Motor neuron (in vitro differentiated cells): ENCODE results near the gene TBCK. TPM values are rescaled to one million over a fixed set of nuclear protein-coding genes. Genes with fewer than 3 reads are reported as not detected.
"Not testable (repeated sequence)": the region's sequence is repeated elsewhere in the genome, so short reads cannot be mapped to it uniquely, and the experiment has no call there.

Experiments
- ATAC-seq, 8 experiments: fragments of 200-7000 bp; cut with Tn5 transposase; replicated peaks in 6 of 8; 2 replicates each; pipeline ENCODE4 v1.8.0; 2021; ENCODE audit warnings: mild to moderate bottlenecking in 8 of 8, moderate library complexity in 8 of 8
- H3K27ac ChIP-seq, 2 donors: fragments of 250-450 bp; sonication (Bioruptor Pico); 2 replicates each; pipeline ENCODE4 v1.9.0; 2021; ENCODE audit warnings: antibody characterized with exemption in 2 of 2, mild to moderate bottlenecking in 2 of 2, moderate library complexity in 1 of 2
- H3K4me1 ChIP-seq, 2 donors: fragments of 250-450 bp; sonication (Bioruptor Pico); replicated peaks in 1 of 2; 2 replicates each; pipeline ENCODE4 v1.6.1; 2021; ENCODE audit warnings: antibody characterized with exemption in 2 of 2, mild to moderate bottlenecking in 2 of 2, moderate library complexity in 1 of 2
- H3K4me3 ChIP-seq, 5 donors: fragments of 250-450 bp; sonication (Bioruptor Pico); 2 replicates each; pipeline ENCODE4 v1.9.0; 2021; ENCODE audit warnings: antibody characterized with exemption in 5 of 5, mild to moderate bottlenecking in 5 of 5, moderate library complexity in 4 of 5
- WGBS, 10 experiments: fragments of 450-650 bp; shearing (Covaris generic); methylation state at CpG; one replicate each; pipeline ENCODE4 v1.0.0; 2022; 5-methylcytosine and 5-hydroxymethylcytosine counted together
- in situ Hi-C, 9 experiments: fragments of 400-800 bp; cut with MboI; loops; one replicate each; pipeline ENCODE4 v1.15.0; 2021; ENCODE audit warnings: low sequenced_read_pairs in 9 of 9, low pct_unique_long_range_greater_than_20kb in 2 of 9; ENCODE audit not compliant: unreplicated experiment in 9 of 9
- total RNA-seq, 8 experiments: library from RNA; unstranded; fragments of 300-600 nt; gene quantifications; 2 replicates each; pipeline versions ENCODE4 v1.2.3 to v1.2.4, GENCODE V29; 2022

The TBCK gene
- total RNA-seq, 8 experiments from 2014 or later, result 26.1 to 57.4 (median 38.4) TPM

DNA sequence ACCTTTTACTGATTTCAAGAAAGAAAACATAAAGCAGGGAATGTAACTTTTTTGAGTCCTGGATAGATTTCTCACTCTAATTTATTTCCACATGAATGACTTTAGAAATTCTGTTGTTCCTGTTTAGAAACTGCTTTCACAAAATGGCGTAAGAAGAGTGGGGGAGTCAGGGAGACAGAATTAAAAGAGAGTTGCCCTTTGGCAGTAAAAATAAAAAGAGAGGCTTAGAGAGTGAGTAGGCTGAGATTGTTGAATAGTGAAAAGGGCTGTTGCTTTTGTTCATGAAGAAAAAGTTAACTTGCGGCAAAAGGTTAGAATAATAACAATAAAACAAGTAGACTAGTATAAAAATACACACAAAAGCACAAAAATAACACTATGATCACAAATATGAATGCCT, 166.1 kb downstream of the TBCK start:
- no peaks in the 10 kb centered on the region for H3K4me1 ChIP-seq
- no peak overlapping the region for H3K4me3 ChIP-seq
- no peak overlapping the region for H3K27ac ChIP-seq
- in situ Hi-C loops, result no loop called here
- ATAC-seq, result peak in 1 of 8 experiments; percentile 24
- WGBS, 10 experiments, result 25 to 100% (median 84%) methylated on average over 2 of the region's 2 CpGs

DNA sequence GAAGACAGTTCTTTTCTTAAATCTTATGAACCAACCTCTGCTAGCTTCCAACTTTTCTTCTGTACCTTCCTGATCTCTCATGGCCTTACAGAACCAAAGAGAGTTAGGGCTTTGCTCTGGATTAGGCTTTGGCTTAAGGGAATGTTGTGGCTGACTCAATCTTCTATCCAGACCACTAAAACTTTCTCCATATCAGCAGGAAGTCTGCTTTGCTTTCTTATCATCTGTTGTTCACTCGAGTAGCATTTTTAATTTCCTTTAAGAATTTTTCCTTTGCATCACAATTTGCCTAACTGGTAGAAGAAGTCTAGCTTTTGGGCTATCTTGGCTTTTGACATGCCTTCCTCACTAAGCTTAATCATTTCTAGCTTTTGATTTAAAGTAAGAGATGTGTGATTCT, 167.0 kb downstream of the TBCK start:
- WGBS, 10 experiments, result 73 to 100% (median 88%) methylated on average over 1 of the region's 1 CpG; no CpG with 5 or more reads in 1 of the 10 experiments
- no peak for ATAC-seq
- in situ Hi-C loops, result no loop called here

DNA sequence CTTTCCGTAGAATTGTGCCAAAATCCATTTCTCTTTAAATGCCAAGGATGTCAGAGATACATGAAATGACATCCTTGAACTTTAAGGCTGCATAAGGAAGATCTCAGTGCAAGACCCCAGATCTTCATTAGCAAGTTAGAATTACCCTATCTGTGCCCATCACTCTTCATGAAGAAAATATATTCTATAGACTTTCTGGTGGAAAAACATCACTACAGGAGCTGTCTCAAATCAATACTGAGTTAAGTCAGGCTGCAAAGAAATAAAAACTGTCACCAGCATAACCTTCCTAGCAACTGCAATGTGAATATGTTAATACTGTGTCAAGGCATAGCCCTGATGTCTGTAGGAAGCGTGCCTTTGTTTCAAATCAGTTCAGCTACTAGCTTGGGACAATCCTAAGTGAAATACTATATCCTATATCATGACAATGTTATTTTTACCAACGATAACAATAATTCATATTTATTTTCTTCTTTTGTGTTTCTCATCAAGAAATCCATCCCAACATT, 173.3 kb downstream of the TBCK start:
- WGBS, 10 experiments, result 75 to 100% (median 92%) methylated on average over 1 to 3 of the region's 3 CpGs
- Histone ChIP-seq H3K27ac (no peak overlapping the region), H3K4me3 (no peak overlapping the region)

More for the DNA sequence above, 167.0 kb downstream of the TBCK start:
- Histone ChIP-seq H3K27ac (no peak overlapping the region), H3K4me1 (no peaks in the 10 kb centered on the region), H3K4me3 (no peak overlapping the region)

DNA sequence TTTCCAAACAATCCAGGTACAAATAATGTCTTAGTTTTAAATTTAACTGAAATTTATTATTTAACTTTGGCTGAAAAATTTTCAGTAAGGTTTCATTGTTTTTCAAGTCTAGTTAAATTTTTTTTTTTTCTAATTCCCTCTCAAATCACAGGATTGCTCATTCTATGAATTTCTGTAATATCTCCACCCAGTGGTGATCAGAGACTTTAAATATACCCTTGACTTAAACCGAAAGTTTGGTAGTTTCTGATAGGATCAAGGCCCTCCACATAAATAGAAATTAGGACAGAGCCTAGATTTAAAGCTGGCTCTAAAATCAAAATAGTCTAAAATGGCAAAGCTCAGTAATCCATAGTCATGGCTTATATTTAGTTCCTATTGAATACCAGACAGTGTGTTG, 175.4 kb downstream of the TBCK start:
- 75 to 100% (median 100%) methylated on average over 1 of the region's 1 CpG; no CpG with 5 or more reads in 3 of the 10 experiments for WGBS, 10 experiments
- ATAC-seq, result peak in 1 of 8 experiments; percentile 21
- no peaks in the 10 kb centered on the region for H3K4me1 ChIP-seq
- no peak overlapping the region for H3K4me3 ChIP-seq
- in situ Hi-C loops, result no loop called here
- H3K27ac ChIP-seq, result no peak overlapping the region

More for the DNA sequence above, 173.3 kb downstream of the TBCK start:
- ATAC-seq, result peak in 4 of 8 experiments; percentile 35 to 66 (median 52)
- no peaks in the 10 kb centered on the region for H3K4me1 ChIP-seq
- in situ Hi-C loops, result no loop called here

DNA sequence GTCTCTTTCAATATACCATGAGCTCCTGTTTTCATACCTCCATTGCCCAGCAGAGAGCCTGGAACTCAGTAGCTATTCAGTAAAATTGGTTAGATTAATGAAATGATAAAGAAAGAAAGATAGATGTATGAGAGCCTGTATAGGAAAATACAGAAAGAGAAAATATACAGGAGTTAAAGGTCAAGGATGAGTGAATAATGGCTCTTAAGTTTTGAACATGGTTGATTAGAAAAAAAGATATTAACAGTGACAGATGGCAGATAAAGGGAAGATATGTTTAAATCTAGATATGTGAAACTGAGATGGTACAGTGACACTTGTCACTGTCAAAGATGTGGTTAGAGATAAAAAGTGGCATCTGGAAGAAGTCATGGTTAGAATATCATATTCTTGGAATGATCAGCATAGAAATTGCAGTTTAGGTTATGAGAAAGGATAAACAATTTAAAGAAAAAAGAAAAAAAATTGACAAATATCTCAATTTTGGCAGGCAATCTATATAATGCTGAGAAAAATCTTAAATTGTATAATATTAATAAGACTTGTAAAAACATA, 179.2 kb downstream of the TBCK start:
- in situ Hi-C loops, result no loop called here
- Histone ChIP-seq H3K4me3 (no peak overlapping the region), H3K27ac (no peak overlapping the region), H3K4me1 (no peaks in the 10 kb centered on the region)
- ATAC-seq, result no peak

DNA sequence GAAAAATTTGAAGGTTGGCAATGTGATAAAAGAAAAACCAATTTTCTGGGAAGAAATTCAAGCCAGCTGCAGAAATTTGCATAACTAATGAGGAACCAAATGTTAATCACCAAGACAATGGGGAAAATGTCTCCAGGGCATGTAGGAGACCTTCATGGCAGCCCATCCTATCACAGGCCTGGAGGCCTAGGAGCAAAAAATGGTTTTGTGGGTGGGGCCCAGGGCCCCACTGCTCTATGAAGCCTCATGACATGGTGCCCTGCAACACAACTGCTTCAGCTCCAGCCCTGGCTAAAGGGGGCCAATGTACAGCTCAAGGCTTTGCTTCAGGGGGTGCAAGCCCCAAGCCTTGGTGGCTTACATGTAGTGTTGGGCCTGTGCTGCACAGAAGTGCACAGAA, 184.0 kb downstream of the TBCK start:
- H3K4me3 ChIP-seq, result no peak overlapping the region
- in situ Hi-C loops, result no loop called here
- H3K27ac ChIP-seq, result no peak overlapping the region
- ATAC-seq, result no peak
- no peaks in the 10 kb centered on the region for H3K4me1 ChIP-seq

DNA sequence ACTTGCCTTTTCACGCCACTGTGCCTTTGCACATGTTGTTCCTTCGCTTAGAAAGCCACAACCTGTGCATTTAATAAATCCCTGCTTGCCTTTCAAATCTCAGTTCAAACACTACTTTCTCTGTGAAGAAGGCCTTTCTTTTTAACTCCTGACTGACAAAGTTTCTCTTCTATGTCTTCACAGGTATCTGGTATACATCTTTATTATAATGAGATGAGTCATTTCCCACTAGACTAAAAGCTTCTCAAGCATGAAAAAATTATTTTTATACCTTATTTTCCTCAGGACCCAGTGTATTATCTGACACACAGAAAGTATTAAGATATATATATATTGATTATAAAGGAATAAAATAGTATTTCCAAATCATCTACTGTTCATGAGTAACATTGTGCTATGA, 189.9 kb downstream of the TBCK start:
- ATAC-seq, result no peak
- no peak overlapping the region for H3K4me3 ChIP-seq
- H3K27ac ChIP-seq, result no peak overlapping the region
- in situ Hi-C loops, result no loop called here
- no peaks in the 10 kb centered on the region for H3K4me1 ChIP-seq
- 90 to 100% (median 100%) methylated on average over 1 to 2 of the region's 2 CpGs for WGBS, 10 experiments

DNA sequence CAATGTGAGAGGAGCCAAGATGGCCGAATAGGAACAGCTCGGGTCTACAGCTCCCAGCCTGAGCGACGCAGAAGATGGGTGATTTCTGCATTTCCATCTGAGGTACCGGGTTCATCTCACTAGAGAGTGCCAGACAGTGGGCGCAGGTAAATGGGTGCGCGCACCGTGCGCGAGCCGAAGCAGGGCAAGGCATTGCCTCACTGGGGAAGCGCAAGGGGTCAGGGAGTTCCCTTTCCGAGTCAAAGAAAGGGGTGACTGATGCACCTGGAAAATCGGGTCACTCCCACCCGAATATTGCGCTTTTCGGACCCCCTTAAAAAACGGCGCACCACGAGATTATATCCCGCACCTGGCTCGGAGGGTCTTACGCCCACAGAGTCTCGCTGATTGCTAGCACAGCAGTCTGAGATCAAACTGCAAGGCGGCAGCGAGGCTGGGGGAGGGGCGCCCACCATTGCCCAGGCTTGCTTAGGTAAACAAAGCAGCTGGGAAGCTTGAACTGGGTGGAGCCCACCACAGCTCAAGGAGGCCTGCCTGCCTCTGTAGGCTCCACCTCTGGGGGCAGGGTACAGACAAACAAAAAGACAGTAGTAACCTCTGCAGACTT, 196.0 kb downstream of the TBCK start:
- H3K27ac ChIP-seq, in situ Hi-C loops, ATAC-seq, H3K4me1 ChIP-seq: not testable (repeated sequence)
- 80 to 100% (median 95%) methylated on average over 1 to 12 of the region's 28 CpGs; no CpG with 5 or more reads in 4 of the 10 experiments for WGBS, 10 experiments
- H3K4me3 ChIP-seq, result peak overlapping the region in 1 of 5 donors; percentile 7

DNA sequence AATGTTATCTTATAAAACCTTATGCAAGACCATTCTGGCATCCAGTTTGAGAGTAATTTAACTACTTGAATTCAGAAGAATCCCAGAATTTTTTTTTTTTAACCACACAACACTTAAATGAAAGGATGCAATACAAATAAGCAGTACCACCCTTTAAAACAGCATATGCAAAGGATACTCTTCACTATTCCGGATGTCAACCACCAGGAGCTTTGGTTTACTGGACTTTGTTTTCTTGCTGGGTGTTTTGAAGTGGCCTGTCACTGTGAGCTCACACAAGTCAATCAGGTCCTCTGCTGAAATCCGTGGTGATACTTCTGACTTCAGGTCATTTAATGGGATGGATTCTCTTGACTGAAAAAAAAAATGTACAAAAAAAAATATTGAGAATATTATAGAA, 200.0 kb downstream of the TBCK start:
- Histone ChIP-seq H3K27ac (no peak overlapping the region), H3K4me1 (no peaks in the 10 kb centered on the region), H3K4me3 (no peak overlapping the region)
- in situ Hi-C loops, result no loop called here
- 20 to 100% (median 92%) methylated on average over 1 to 2 of the region's 2 CpGs for WGBS, 10 experiments
- peak in 1 of 8 experiments; percentile 59 for ATAC-seq

DNA sequence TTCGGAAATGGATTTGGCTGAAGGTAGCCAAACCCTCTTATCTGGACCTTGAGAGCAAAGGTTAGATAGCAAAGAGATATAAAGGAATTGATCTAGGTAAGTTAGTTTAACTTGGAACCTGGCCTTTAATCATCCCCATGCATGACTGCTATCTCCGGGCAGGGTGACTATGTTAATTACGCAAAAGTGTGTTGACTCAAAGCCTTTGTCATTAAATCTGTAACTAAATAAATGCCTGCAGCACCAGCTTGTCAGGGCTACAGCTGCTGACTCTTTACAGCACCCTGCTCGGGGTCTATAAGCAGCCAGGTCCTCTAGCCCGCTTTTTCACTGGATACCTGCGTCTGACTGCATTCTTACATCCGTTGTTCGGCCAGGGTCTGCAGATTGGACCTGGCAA, 201.7 kb downstream of the TBCK start:
- in situ Hi-C loops, result no loop called here
- H3K27ac ChIP-seq, result no peak overlapping the region
- no peak for ATAC-seq
- no peaks in the 10 kb centered on the region for H3K4me1 ChIP-seq
- WGBS, 10 experiments, result 70 to 100% (median 81%) methylated on average over 1 to 8 of the region's 8 CpGs
- no peak overlapping the region for H3K4me3 ChIP-seq

DNA sequence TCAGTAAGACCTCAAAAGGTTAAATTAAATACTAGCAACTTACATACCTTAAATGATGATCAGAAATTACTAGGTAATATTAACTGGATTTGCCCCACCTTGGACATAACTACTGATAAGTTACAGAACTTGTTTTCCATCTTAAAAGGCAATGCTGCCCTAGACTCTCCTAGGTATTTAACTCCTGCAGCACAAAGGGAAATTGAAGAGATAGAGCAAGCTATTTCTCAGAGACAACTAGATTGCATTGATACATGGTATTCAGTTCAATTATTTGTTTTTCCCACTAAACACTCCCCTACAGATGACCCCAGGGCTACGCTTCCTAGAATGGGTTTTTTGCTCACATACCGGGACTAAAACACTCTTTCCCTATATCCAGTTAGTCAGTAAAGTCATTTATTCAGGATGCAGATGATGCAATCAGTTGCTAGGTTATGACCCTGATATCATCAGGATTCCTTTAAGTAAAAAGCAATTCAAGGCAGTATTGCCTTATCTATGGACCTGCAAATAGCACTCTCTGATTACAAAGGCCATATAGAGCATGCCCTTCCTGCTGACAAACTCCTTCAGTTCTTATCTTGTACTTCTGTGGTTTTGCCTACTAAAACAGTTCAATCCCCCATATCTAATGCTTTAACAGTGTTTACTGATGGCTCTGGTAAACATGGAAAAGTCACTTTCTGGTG, 204.1 kb downstream of the TBCK start:
- in situ Hi-C loops, H3K4me3 ChIP-seq, H3K4me1 ChIP-seq, ATAC-seq, H3K27ac ChIP-seq: not testable (repeated sequence)
- 90 to 100% (median 100%) methylated on average over 1 to 2 of the region's 2 CpGs; no CpG with 5 or more reads in 3 of the 10 experiments for WGBS, 10 experiments

DNA sequence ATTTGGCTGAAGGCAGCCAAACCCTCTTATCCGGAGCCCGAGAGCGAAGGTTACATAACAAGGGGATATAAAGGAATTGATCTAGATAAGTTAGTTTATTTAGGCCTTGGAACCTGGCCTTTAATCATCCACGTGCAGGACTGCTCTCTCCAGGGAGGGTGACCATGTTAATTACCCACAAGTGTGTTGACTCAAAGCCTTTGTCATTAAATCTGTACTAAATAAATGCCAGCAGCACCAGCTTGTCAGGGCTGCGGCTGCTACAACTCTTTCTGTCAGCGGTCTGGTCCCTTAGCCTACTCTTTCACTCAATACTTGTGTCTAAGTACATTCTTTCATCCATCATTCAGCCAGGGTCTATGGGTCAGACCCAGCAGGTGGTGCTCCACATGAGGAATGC, 206.1 kb downstream of the TBCK start:
- in situ Hi-C loops, result no loop called here
- H3K4me1 ChIP-seq, result no peaks in the 10 kb centered on the region
- H3K27ac ChIP-seq, result no peak overlapping the region
- no peak for ATAC-seq
- 81 to 100% (median 91%) methylated on average over 3 to 6 of the region's 6 CpGs; no CpG with 5 or more reads in 2 of the 10 experiments for WGBS, 10 experiments
- no peak overlapping the region for H3K4me3 ChIP-seq

DNA sequence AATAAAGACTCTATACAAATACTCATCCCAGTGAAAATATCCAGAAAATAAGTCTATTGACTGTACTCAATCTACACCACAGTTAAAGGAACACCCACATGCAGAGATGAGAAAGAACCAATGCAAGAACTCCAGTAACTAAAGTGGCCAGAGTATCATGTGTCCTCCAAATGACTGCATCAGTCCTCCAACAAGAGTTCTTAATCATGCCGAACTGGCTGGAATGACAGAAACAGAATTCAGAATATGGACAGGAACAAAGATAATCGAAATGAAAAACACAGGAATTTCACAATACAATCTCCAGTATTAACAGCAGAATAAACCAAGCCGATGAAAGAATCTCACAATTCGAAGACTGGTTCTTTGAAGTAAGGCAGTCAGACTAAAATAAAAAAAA, 210.3 kb downstream of the TBCK start:
- Histone ChIP-seq H3K4me3 (no peak overlapping the region), H3K4me1 (no peaks in the 10 kb centered on the region), H3K27ac (no peak overlapping the region)
- in situ Hi-C loops, result no loop called here
- peak in 1 of 8 experiments; percentile 37 for ATAC-seq
- WGBS, 10 experiments, result 86 to 100% (median 93%) methylated on average over 1 to 4 of the region's 4 CpGs
